ENCODE data around the gene RBMS1. TPM values are rescaled to one million over a fixed set of nuclear protein-coding genes. Genes with fewer than 3 reads are reported as not detected.

The RBMS1 gene
- total and polyA plus RNA-seq, 2 of the 4 experiments (the other 2 are of a cell fraction) = 43.5 to 64.9 TPM

DNA sequence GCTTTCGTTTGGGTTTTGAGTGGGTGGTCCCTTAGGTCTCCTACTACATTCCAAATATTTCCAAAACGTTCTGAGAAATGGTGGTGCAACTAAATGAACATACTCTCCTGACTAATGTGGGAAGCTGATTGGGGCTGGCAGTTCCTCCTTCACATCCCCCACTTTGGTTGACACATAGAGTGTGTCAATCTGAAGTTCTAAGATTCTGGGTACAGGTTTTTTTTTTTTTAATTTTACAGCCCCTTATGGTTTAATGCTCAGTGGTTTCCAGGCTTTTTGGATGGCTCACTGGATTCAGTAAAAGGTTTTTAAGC is 235.2 kb downstream of the RBMS1 start:
- no peak overlapping the region for H3K18ac ChIP-seq (ENCODE audit: low read depth, low read length)
- WGBS, 2 experiments (ENCODE audit: extremely low coverage in 2 of 2, insufficient read length in 1 of 2) = no CpG with 5 or more reads among the region's 2 CpGs
- no peak overlapping the region for H3K4ac ChIP-seq (ENCODE audit: low read depth, low read length)
- no peak overlapping the region for H2AK5ac ChIP-seq (ENCODE audit: low read depth, low read length)
- H4K8ac ChIP-seq (ENCODE audit: low read depth in 2 of 2, low read length in 2 of 2) = no peak overlapping the region
- DNase-seq (no peak), ATAC-seq (ENCODE audit: low read depth) (no peak)
- in situ Hi-C loops (cut with MboI; ENCODE audit: low sequenced_read_pairs) (no loop called here), intact Hi-C loops (cut with micrococcal nuclease) (no loop called here), dilution Hi-C loops (cut with HindIII; ENCODE audit: low sequenced_read_pairs, unreplicated experiment) (no loop called here)
- H4K91ac ChIP-seq (ENCODE audit: insufficient read depth, low read depth, low read length) = no peak overlapping the region
- TF ChIP-seq SMC3 (IDR thresholded peaks at IDR 0.05; ENCODE audit: low read depth, low read length) (no peak), FOS (IDR thresholded peaks at IDR 0.05; ENCODE audit: low read depth, low read length) (no peak), RFX5 (IDR thresholded peaks at IDR 0.05; ENCODE audit: low read depth, low read length) (no peak), POLR2A (IDR thresholded peaks at IDR 0.05; ENCODE audit: low read depth, low read length) (no peak), NFE2L2 (IDR thresholded peaks at IDR 0.05; ENCODE audit: low read depth, low read length) (no peak), BHLHE40 (IDR thresholded peaks at IDR 0.05; ENCODE audit: low read depth, low read length) (no peak), MAZ (IDR thresholded peaks at IDR 0.05; ENCODE audit: borderline replicate concordance, low read depth, low read length) (no peak), CHD1 (IDR thresholded peaks at IDR 0.05; ENCODE audit: low read depth, low read length) (no peak), MAFK (IDR thresholded peaks at IDR 0.05; ENCODE audit: low read depth, low read length) (no peak), CEBPB (IDR thresholded peaks at IDR 0.05; ENCODE audit: low read depth, low read length) (no peak)
- TF ChIP-seq, protein P1, sequence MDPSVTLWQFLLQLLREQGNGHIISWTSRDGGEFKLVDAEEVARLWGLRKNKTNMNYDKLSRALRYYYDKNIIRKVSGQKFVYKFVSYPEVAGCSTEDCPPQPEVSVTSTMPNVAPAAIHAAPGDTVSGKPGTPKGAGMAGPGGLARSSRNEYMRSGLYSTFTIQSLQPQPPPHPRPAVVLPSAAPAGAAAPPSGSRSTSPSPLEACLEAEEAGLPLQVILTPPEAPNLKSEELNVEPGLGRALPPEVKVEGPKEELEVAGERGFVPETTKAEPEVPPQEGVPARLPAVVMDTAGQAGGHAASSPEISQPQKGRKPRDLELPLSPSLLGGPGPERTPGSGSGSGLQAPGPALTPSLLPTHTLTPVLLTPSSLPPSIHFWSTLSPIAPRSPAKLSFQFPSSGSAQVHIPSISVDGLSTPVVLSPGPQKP (IDR thresholded peaks at IDR 0.05; ENCODE audit: borderline replicate concordance, low read depth, low read length) = no peak
- TF ChIP-seq, protein P2, sequence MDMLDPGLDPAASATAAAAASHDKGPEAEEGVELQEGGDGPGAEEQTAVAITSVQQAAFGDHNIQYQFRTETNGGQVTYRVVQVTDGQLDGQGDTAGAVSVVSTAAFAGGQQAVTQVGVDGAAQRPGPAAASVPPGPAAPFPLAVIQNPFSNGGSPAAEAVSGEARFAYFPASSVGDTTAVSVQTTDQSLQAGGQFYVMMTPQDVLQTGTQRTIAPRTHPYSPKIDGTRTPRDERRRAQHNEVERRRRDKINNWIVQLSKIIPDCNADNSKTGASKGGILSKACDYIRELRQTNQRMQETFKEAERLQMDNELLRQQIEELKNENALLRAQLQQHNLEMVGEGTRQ (IDR thresholded peaks at IDR 0.05; ENCODE audit: low read depth, low read length) = no peak
- H3K27me3 ChIP-seq (ENCODE audit: control insufficient read depth, insufficient read depth, low read length) = no peaks in the 10 kb centered on the region
- no peak overlapping the region for H3K23ac ChIP-seq (ENCODE audit: low read depth, low read length)
- H3K27ac ChIP-seq (ENCODE audit: insufficient read depth, low read length) = no peak overlapping the region
- H2BK5ac ChIP-seq (ENCODE audit: low read depth, low read length, poor library complexity, severe bottlenecking) = no peak overlapping the region
- no peak overlapping the region for H2AK9ac ChIP-seq (replicated peaks; ENCODE audit: low read depth, low read length, poor library complexity)
- no peak overlapping the region for H4K5ac ChIP-seq (ENCODE audit: low read depth, low read length)
- BruUV-seq (replicated peaks) = no TSS peak
- H3K14ac ChIP-seq (replicated peaks; ENCODE audit: low read depth, low read length) = no peak overlapping the region
- H2AFZ ChIP-seq (replicated peaks; ENCODE audit: low read length, poor library complexity) = no peak overlapping the region
- no peaks in the 10 kb centered on the region for H4K20me1 ChIP-seq (ENCODE audit: insufficient read depth, low read length)
- H3K79me1 ChIP-seq (ENCODE audit: low read depth in 1 of 2, low read length in 2 of 2) = no peaks in the 10 kb centered on the region
- H3K4me1 ChIP-seq (ENCODE audit: control insufficient read depth, insufficient read depth, low read length) = peaks cover 4% of the 10 kb centered on the region
- H3K4me2 ChIP-seq (ENCODE audit: low read depth, low read length) = no peak overlapping the region
- no peak overlapping the region for H2BK20ac ChIP-seq (ENCODE audit: low read depth, low read length)
- H3K36me3 ChIP-seq (ENCODE audit: control insufficient read depth, insufficient read depth, low read length) = no peaks in the 10 kb centered on the region
- no peaks in the 10 kb centered on the region for H3K9me1 ChIP-seq (ENCODE audit: insufficient read depth, low read length)
- no peak overlapping the region for H3K56ac ChIP-seq (ENCODE audit: extremely low read depth, insufficient read depth, low read length)
- H2BK15ac ChIP-seq (ENCODE audit: low read depth, low read length) = no peak overlapping the region
- no peaks in the 10 kb centered on the region for H3K9me3 ChIP-seq (ENCODE audit: control insufficient read depth, insufficient read depth, low read length)
- ChIA-PET POLR2A (ENCODE audit: unreplicated experiment) (no interaction called here), CTCF (interaction anchor here (0.9 kb wide), 1 partner anchor 388 kb away, joined by 3 read pairs; no protein-coding TSS in a partner anchor)
- no peak overlapping the region for H2BK120ac ChIP-seq (ENCODE audit: low read depth, low read length)
- H3K4me3 ChIP-seq (ENCODE audit: insufficient read depth, low read depth, low read length) = no peak overlapping the region
- no peak overlapping the region for H3K9ac ChIP-seq (ENCODE audit: low read depth, low read length)

Measured in IMR-90 (cell line).